Measurements from ENCODE around the gene DIP2C.

DIP2C gene

DNA sequence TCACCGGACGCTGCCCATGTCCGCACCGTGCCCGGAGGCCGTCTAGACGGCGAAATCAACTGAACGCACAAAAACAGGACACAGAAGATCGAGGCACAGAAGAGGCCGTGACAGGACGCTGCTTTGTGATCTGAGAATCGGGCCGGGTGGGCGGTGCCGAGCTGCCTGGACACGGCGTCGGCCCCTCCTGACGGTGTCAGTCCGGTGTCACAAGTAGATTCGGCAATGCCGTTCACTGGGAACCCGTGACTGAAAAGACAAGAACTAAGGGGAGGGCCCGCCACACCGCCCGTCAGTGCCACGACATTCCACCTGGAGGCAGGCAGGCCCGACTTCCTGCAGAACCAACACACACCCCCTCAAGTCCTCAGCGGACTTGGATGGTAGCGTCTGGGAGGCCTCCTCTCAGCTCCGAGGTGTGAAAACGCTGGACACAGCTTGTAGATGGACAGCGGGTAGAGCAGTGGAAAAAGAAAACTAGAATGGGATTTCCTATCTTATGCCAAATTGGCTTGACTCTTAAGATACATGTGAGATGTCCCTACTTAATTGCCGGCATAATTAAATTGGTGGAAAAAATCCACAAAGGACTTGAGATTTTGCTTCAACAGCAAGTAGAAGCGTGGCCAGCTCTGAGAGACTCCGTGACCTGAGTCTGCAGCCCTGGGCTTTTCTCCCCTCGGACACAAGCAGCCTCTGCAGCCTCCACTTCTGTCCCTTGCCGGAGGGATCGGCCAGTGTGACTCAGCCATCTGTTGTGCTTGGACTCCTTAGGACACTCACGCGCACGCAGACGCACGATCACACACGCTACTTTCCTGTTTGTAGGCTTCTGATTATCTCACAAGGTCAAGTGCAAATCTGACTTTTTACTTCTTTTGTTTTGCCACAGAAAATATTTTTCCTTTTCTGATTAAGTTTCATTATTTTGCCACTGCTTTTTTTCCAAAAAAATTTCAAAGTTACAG lies 269.0 kb downstream of the DIP2C start:
- DNase-seq (ENCODE audit: insufficient read length) (no peak), FAIRE-seq (no peak)
- TF ChIP-seq TAF1 (IDR thresholded peaks at IDR 0.05; ENCODE audit: borderline replicate concordance, low read depth, low read length): no peak

DNA sequence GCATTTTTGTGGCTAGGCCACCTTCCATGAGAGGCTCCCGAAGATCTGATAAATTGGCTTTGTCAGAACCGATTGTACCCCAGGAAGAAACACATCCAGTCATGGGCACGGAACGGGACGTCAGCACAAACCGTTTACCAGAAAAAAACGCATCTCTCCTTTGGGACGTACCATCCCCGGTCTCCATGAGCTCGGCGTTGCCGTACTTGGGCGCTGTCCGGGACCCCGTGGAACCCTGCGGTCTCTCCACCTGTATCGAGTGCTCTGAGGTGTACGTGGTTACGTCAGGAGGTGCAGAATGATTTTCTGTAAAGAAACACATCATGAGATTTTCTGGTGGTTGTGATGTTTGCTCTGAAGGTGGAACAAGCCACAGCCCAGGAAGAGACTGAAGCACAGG lies 270.6 kb downstream of the DIP2C start:
- DNase-seq (ENCODE audit: insufficient read length) (no peak), FAIRE-seq (no peak)
- TF ChIP-seq POLR2AphosphoS5 (IDR thresholded peaks at IDR 0.05; ENCODE audit: low read depth, low read length) (no peak), POLR2A (IDR thresholded peaks at IDR 0.05; ENCODE audit: low read depth, low read length) (no peak), TAF1 (IDR thresholded peaks at IDR 0.05; ENCODE audit: borderline replicate concordance, low read depth, low read length) (no peak)

DNA sequence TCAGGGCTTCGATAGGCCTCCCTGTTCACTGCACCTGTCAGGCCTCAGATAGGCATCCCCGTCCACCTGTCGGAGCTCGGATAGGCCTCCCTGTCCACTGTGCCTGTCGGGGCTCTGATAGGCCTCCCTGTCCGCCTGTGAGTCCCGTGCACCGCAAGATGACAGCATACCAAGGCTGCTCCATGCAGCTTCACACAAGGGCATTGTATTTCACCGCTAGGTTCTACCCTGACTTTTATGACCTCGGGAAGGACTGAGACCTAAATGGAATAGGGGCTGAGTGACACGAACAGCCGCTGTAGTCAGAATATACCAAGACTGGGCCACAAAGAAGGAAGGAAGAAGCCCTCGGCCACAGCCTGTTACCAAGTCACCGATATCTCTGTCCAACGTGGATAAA lies 271.2 kb downstream of the DIP2C start:
- no peak for TF ChIP-seq TAF1 (IDR thresholded peaks at IDR 0.05; ENCODE audit: borderline replicate concordance, low read depth, low read length)
- no peak for TF ChIP-seq POLR2AphosphoS5 (IDR thresholded peaks at IDR 0.05; ENCODE audit: low read depth, low read length)
- TF ChIP-seq POLR2A (IDR thresholded peaks at IDR 0.05; ENCODE audit: low read depth, low read length): no peak
- no peak for DNase-seq (ENCODE audit: insufficient read length)
- FAIRE-seq: no peak

DNA sequence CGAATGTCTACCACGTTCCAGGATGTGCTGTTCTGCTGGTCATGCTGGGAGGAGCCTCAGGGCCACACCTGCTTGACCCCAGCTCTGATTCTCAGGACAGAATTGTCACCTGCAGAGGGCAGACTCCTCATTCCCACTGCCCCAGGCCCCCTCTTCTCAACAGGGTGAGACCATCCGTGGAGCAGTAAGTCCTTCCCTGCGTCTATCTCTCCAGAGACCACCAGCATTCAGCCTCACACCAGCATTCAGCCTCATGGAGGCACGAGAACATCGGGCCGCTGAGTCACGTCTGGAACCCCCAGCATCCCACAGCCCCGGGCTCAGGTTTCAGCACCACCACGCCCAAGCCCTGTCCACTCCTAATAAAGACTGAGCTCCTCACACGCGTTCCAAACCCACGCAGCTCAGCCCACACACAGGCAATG lies 273.4 kb downstream of the DIP2C start:
- TF ChIP-seq POLR2A (IDR thresholded peaks at IDR 0.05; ENCODE audit: low read depth, low read length): no peak
- no peak for TF ChIP-seq TAF1 (IDR thresholded peaks at IDR 0.05; ENCODE audit: borderline replicate concordance, low read depth, low read length)
- TF ChIP-seq POLR2AphosphoS5 (IDR thresholded peaks at IDR 0.05; ENCODE audit: low read depth, low read length): no peak
- FAIRE-seq (no peak), DNase-seq (ENCODE audit: insufficient read length) (no peak)

DNA sequence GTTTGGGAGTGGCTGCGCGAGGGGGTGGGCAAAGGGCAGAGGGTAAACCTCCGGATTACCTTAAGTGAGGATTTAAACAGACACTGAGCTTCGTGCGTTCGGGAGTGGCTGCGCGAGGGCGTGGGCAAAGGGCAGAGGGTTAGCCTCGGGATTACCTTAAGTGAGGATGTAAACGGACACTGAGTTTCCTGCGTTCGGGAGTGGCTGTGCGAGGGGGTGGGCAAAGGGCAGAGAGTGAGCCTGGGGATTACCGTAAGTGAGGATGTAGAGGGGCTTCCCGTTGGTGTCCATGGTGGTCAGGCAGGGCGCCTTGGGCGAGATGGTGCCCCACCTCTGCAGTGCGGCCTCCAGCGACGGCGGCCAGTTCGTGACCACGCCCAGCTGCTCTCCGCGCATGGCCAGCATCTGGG lies 275.8 kb downstream of the DIP2C start:
- TF ChIP-seq POLR2AphosphoS5 (IDR thresholded peaks at IDR 0.05; ENCODE audit: low read depth, low read length) (no peak), POLR2A (IDR thresholded peaks at IDR 0.05; ENCODE audit: low read depth, low read length) (no peak), TAF1 (IDR thresholded peaks at IDR 0.05; ENCODE audit: borderline replicate concordance, low read depth, low read length) (no peak)
- DNase-seq (ENCODE audit: insufficient read length) (no peak), FAIRE-seq (no peak)

DNA sequence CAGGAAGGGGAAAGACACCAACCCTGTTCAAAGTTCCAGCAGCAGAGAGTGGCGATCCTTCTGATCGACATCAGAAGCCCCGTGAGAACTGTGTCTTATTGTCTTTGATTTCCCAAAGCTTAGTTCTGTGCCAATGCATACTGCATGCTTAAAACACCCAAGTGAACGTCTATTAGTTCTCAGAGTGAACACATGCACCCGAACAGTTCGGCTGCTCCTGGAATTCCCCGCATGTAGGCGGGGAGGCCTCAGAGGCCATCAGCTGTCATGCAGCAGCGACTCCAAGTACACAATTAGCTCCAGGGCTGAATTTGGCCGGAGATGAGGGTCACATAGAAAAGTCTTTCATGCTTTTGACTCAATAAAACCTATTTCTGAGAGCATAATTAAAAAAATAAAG lies 277.4 kb downstream of the DIP2C start:
- TF ChIP-seq POLR2AphosphoS5 (IDR thresholded peaks at IDR 0.05; ENCODE audit: low read depth, low read length): no peak
- TF ChIP-seq POLR2A (IDR thresholded peaks at IDR 0.05; ENCODE audit: low read depth, low read length): no peak
- no peak for TF ChIP-seq TAF1 (IDR thresholded peaks at IDR 0.05; ENCODE audit: borderline replicate concordance, low read depth, low read length)
- DNase-seq (ENCODE audit: insufficient read length): peak; percentile 39
- FAIRE-seq: peak; percentile 81

DNA sequence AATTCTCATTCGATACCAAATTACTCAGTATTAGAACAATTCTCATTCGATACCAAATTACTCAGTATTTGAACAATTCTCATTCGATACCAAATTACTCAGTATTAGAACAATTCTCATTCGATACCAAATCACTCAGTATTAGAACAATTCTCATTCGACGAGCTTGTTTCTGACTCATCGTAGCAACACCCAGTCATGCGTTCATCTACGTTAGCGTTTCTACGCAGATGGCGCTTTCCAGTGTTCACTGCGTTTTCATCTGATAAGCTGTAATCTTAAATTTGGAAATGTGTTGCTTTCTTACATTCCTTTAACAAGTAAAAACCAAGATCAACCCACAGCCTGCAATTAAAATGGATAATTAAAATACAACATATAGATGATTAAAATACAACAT lies 277.9 kb downstream of the DIP2C start:
- FAIRE-seq: peak; percentile 67
- no peak for DNase-seq (ENCODE audit: insufficient read length)
- no peak for TF ChIP-seq POLR2AphosphoS5 (IDR thresholded peaks at IDR 0.05; ENCODE audit: low read depth, low read length)
- no peak for TF ChIP-seq TAF1 (IDR thresholded peaks at IDR 0.05; ENCODE audit: borderline replicate concordance, low read depth, low read length)
- no peak for TF ChIP-seq POLR2A (IDR thresholded peaks at IDR 0.05; ENCODE audit: low read depth, low read length)

DNA sequence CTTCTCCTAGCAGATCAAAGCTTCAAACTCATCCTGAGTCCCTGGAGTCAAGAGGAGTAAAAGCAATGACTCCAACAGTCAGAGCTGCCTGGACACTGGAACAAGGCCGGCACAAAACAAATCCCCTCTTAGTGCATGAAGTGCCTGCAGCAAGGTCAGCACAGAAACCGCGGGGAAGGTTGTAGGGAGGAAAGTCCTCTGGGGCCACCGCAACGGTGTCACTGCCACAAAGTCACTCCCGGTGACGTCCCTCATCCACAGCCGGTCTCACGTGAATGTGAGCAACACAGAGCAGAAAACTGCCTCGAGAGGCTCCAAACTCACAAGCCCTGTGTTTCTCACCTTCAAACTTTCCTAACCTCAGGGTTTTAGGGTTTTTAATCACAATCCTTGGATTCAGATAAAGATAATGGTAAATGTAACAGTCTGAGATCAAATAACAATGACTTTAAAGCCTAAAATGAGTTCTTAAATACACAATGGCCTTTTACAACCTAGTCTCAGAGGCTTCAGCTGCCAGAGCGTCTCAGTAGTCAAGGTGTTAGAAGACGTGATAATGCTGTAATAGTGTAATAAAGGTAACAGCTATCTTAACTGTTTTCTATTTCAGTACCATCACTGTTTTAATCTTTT lies 279.9 kb downstream of the DIP2C start:
- no peak for TF ChIP-seq POLR2A (IDR thresholded peaks at IDR 0.05; ENCODE audit: low read depth, low read length)
- TF ChIP-seq POLR2AphosphoS5 (IDR thresholded peaks at IDR 0.05; ENCODE audit: low read depth, low read length): no peak
- DNase-seq (ENCODE audit: insufficient read length) (no peak), FAIRE-seq (no peak)

DNA sequence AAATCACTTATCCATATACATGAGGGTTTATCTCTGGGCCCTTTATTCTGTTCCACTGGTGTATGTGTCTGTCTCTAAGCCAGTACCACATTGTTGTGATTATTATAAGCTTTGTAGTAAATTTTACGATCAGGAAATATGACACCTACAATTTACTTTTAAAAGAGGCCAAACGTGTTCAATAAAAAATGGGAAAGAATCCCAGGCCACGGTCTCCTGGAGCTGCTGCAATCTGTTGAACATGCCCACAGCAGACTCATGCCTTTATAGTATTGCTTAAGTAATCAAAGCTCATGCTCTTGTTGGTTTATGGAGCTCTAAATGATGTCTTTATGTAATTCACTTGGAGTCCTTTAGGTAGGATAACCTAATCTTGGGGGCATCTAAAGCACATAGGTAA lies 281.2 kb downstream of the DIP2C start:
- no peak for FAIRE-seq
- TF ChIP-seq POLR2AphosphoS5 (IDR thresholded peaks at IDR 0.05; ENCODE audit: low read depth, low read length): no peak
- TF ChIP-seq POLR2A (IDR thresholded peaks at IDR 0.05; ENCODE audit: low read depth, low read length): no peak
- no peak for TF ChIP-seq TAF1 (IDR thresholded peaks at IDR 0.05; ENCODE audit: borderline replicate concordance, low read depth, low read length)

DNA sequence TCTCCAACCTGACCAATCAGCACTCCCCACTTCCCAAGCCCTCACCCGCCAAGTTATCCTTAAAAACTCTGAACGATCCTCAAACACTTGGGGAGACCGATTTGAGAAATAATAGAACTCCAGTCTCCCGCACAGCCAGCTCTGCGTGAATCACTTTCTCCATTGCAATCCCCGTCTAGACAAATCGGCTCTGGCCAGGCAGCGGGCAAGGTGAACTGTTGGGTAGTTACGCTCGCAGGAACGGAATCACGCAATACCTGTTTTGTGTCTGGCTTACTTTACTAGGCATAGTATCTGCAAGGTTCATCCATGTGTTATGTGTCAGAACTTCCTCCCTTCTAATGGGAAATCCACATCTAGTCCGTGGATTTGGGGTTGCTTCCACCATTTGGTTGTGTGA lies 282.5 kb downstream of the DIP2C start:
- DNase-seq (ENCODE audit: insufficient read length) (no peak), FAIRE-seq (no peak)
- no peak for TF ChIP-seq POLR2A (IDR thresholded peaks at IDR 0.05; ENCODE audit: low read depth, low read length)
- TF ChIP-seq POLR2AphosphoS5 (IDR thresholded peaks at IDR 0.05; ENCODE audit: low read depth, low read length): no peak
- TF ChIP-seq TAF1 (IDR thresholded peaks at IDR 0.05; ENCODE audit: borderline replicate concordance, low read depth, low read length): no peak

More for the DNA sequence above, 281.2 kb downstream of the DIP2C start:
- no peak for DNase-seq (ENCODE audit: insufficient read length)

DNA sequence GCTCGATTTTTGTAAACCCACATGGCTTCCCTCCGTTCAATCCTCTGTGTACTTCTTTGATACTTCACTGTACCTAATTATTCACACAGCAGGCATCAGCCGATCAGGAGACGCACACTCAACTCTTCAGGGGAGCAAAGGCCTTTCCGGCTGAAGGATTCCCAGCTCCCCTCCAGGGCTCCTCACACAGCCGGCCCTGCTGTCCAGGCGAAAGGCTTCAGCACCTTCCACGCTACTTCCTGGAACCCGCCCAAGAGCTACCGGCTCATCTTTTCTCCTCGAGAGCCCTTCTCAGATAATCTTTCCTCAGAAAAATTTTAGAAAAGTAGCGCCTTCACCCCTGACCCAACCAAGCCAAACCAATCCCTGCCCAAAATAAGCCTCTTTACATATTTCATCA lies 283.8 kb downstream of the DIP2C start:
- TF ChIP-seq POLR2AphosphoS5 (IDR thresholded peaks at IDR 0.05; ENCODE audit: low read depth, low read length): no peak
- no peak for TF ChIP-seq TAF1 (IDR thresholded peaks at IDR 0.05; ENCODE audit: borderline replicate concordance, low read depth, low read length)
- no peak for TF ChIP-seq POLR2A (IDR thresholded peaks at IDR 0.05; ENCODE audit: low read depth, low read length)
- no peak for FAIRE-seq
- no peak for DNase-seq (ENCODE audit: insufficient read length)

DNA sequence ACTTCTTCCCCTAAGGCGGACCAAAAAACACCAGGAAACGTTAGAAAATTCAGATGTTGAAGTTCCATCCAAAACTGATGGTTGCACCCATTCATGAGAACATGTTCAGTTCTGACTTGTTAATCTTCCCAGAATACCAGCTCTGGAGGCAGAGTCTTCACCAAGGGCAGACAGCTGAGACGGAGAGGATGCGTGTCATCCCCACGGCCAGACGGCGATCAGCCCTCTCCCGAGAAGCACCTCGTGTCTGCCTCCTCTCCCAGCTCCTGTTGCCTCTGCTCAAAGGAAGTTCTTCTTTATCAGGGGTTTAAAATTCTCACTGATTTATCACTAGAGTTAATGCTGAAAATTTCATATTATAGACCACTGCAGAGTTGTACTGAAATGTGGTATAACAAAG lies 284.5 kb downstream of the DIP2C start:
- DNase-seq (ENCODE audit: insufficient read length) (no peak), FAIRE-seq (no peak)
- TF ChIP-seq TAF1 (IDR thresholded peaks at IDR 0.05; ENCODE audit: borderline replicate concordance, low read depth, low read length) (no peak), POLR2A (IDR thresholded peaks at IDR 0.05; ENCODE audit: low read depth, low read length) (no peak), POLR2AphosphoS5 (IDR thresholded peaks at IDR 0.05; ENCODE audit: low read depth, low read length) (no peak)

All from GM12892 (cell line).